ENCODE results near the gene MDC1. TPM values are rescaled to one million over a fixed set of nuclear protein-coding genes. Genes with fewer than 3 reads are reported as not detected.
"Not testable (repeated sequence)": the region's sequence is repeated elsewhere in the genome, so short reads cannot be mapped to it uniquely, and the experiment has no call there.

Gene MDC1, protein sequence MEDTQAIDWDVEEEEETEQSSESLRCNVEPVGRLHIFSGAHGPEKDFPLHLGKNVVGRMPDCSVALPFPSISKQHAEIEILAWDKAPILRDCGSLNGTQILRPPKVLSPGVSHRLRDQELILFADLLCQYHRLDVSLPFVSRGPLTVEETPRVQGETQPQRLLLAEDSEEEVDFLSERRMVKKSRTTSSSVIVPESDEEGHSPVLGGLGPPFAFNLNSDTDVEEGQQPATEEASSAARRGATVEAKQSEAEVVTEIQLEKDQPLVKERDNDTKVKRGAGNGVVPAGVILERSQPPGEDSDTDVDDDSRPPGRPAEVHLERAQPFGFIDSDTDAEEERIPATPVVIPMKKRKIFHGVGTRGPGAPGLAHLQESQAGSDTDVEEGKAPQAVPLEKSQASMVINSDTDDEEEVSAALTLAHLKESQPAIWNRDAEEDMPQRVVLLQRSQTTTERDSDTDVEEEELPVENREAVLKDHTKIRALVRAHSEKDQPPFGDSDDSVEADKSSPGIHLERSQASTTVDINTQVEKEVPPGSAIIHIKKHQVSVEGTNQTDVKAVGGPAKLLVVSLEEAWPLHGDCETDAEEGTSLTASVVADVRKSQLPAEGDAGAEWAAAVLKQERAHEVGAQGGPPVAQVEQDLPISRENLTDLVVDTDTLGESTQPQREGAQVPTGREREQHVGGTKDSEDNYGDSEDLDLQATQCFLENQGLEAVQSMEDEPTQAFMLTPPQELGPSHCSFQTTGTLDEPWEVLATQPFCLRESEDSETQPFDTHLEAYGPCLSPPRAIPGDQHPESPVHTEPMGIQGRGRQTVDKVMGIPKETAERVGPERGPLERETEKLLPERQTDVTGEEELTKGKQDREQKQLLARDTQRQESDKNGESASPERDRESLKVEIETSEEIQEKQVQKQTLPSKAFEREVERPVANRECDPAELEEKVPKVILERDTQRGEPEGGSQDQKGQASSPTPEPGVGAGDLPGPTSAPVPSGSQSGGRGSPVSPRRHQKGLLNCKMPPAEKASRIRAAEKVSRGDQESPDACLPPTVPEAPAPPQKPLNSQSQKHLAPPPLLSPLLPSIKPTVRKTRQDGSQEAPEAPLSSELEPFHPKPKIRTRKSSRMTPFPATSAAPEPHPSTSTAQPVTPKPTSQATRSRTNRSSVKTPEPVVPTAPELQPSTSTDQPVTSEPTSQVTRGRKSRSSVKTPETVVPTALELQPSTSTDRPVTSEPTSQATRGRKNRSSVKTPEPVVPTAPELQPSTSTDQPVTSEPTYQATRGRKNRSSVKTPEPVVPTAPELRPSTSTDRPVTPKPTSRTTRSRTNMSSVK (N-terminal part only)
- total RNA-seq, result 23.1 TPM
- long read RNA-seq, partial matches to known transcripts, result 11 of 13 reads
- long read RNA-seq, other reads (novel, unspliced or antisense), result 2 of 13 reads

DNA sequence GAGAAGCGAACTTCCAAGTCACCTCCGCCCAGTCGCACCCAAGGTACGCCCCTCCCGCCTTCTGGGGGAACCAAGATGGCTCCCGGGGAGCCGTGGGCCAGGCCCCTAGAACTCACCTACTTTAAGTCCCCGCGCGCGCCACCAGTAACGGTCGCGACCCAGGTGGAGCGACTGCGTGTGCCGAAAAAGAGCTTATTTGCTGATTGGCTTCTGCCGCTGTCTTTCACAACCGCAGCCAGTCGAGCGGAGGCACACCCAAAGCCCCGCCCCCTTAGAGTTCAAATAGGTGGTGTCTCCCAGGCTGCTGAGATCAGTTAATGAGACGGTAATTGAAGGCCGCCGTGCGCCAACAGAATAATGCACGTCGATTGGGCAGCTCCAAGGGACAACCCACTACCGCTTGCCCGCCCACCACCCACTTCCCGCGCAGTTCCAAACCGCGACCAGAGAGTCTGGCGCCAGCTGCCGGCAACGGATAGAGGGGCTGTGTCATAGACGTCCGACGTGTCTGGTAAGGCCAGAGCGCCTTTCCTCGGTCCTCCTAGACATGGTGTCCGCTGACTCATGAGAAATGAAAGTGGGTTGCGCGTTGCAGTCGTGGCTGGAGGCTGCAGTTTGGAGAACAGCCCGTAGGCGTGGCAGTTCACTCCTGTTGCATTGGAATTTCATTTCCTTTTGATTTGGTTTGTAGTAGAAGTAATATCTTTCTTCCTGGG, at the start of gene MDC1:
Gene MDC1, minus strand, starts transcription at position 153 of the 716 bp plus-strand sequence. CDS start 2,106 bp downstream, outside the sequence.
- peak; percentile 100 for DNase-seq (ENCODE audit: low spot score)
- intact Hi-C loops (cut with DNase I), result loop anchor here (1.0 kb wide), 3 partner anchors 30 to 100 kb away; partner anchors contain the start of genes MRPS18B and PPP1R10

DNA sequence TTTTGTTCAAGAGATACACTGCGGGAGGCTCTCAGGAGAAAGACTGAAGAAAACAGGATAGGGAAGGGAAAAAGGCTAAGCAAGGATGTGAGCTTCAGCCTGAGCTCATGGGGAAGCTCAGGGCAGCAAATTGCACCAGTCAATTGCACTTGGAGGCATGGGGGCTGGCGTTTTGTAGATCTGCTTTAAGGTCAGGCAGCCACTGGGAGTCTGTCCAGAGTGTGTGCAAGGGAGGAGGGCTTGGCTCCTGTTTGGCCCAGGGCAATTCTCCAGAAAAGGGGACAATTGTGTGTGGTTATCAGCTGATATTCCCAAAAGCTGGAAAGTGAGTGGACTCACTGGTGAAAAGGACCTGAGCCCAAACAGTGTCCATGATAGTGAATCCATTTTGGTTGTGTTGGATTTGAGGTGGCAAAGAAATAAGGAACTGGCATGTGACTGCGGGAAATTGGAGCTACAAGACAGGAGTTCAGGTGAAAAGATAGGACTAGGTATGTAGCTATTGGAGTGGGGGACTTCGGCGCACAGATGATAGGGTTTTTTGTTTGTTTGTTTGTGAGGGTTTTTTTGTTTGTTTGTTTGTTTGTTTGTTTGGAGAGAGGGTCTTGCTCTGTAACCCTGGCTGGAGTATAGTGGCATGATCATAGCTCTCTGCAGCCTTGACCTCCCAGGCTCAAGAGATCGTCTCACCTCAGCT, 49.5 kb upstream of the MDC1 start:
- DNase-seq (ENCODE audit: low spot score), result no peak
- intact Hi-C loops (cut with DNase I), result no loop called here

DNA sequence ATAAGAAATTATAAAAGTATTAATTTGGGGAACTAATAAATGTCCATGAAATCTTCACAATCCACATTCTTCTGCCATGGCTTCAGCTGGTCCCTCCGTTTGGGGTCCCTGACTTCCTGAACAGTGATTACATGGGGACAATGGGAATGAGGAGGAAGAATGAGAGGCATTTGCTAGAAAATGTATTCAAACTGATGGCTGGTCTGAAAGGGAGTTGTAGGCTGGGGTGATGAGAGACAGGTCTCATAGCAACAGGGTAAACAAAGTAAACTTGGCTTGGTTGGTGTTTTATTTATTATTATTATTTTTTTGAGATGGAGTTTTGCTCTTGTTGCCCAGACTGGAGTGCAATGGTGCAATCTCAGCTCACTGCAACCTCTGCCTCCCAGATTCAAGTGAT, 48.4 kb upstream of the MDC1 start:
- intact Hi-C loops (cut with DNase I); DNase-seq (ENCODE audit: low spot score): not testable (repeated sequence)

DNA sequence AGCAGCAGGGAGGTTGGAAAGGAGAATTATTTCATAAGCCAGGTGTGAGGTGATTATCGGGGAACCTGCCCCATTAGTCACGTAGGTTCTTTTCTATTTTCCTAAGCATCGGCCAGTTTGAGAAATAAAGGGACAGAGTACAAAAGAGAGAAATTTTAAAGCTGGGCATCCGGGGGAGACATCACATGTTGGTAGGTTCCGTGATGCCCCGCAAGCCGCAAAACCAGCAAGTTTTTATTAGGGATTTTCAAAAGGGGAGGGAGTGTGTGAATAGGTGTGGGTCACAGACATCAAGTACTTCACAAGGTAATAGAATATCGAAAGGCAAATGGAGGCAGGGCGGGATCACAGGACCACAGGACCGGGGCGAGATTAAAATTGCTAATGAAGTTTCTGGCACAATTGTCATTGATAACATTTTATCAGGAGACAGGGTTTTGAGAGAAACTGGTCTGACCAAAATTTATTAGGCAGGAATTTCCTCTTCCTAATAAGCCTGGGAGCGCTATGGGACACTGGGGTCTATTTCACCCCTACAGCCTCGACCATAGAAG, 47.5 kb upstream of the MDC1 start:
- intact Hi-C loops (cut with DNase I); DNase-seq (ENCODE audit: low spot score): not testable (repeated sequence)

DNA sequence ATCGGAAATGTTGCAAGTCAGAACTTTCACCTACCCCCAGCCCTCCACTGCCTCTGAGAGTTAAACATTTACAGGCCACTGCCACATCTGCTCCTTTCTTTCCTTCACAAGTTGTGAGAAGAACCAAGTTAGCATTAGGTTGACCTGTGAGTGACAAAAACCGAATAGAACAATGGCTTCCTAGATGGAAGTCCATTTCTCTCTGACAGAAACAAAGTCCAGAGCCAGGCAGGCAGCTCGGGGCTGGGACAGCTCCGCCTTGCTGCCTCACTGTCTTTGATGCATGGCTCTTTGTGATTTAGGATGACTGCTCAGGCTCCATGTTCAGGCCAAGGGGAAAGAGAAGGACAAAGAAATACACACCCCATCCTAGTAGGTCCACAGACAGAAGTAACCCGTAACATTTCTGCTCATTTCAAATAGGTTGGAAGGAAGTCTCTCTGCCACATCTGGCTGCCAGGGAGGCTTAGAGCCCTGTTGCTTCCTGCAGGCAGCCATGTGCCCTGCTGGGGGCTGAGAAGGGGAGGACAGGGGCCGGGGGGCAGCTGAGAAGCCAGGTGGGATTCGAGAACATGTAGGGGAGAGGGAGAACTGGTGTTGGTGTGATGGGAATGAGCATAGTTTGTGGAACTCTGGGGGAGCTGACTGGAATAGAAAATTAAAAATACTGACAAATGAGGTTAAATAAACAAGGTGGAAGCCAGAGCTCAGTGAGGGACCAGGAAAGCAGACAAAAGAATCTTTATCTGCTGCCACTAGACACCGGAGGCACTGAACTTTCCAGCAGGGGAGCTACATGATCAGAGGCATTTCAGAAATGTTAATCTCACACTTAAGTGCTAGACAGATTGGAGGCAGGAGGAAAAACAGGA, 46.8 kb upstream of the MDC1 start:
- no peak for DNase-seq (ENCODE audit: low spot score)
- intact Hi-C loops (cut with DNase I), result no loop called here

DNA sequence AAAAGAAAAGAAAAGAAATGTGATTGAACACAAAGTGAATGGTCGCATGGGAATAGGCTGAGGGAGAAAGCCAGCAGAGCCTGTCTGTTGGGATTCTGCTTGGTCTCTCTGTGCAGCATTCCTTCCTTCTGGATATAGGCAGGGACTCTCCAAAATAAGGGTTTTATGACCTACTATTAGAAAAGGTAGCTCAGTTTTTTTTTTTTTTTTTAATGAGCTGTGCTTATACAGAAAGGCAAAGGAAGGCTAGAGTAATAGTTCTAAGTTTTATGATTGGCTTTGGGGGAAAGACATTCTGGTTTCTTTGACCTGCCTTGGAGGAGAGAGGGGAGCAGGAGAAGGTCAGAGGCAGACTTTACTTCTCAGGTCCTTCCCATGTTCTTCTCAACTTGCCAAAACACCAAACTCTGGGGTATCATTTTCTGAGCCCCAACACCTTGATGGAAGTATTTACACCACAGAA, 46.1 kb upstream of the MDC1 start:
- intact Hi-C loops (cut with DNase I), result no loop called here

DNA sequence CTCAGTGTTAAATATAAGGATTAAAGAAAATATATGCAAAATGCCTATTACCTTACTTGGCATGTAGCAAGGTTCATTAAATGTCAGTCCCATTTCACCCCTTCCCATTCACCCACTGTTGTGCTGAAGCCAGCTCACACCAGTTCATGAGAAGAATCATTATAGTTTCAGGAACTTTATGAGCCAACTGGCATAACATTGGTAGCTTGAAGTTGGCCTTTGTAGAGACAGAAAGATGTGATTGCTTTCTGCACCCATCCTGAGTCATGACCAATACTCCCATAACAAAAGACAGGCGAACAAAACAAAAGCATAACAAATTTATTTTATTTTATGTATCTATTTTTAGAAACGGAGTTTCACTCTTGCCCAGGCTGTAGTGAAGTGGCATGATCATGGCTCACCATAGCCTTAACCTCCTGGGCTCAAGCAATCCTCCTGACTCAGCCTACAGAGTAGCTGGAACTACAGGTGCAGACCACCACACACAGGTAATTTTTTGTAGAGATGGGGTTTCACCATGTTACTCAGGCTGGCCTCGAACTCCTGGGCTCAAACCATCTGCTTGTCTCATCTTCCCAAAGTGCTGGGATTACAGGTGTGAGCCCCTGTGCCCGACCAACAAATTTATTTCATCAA, 44.8 kb upstream of the MDC1 start:
- intact Hi-C loops (cut with DNase I), result no loop called here
- DNase-seq (ENCODE audit: low spot score), result no peak

More for the DNA sequence above, 46.1 kb upstream of the MDC1 start:
- no peak for DNase-seq (ENCODE audit: low spot score)

DNA sequence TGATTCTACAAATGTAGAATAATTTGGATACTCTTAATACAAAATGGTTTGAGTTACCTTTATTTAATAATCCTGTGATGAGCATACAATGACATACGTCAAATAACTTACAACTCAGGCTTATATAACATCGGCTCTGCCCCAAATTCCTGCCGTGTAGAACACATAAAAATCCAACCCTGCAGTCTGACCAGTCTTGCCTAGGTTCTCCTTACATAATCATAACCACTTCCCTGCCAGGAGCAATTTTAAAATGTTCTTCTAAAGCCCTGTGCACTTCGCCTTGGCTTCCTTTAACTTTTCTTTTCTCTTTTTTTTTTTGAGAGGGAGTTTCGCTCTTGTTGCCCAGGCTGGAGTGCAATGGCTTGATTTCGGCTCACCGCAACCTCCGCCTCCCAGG, 43.5 kb upstream of the MDC1 start:
- no peak for DNase-seq (ENCODE audit: low spot score)
- intact Hi-C loops (cut with DNase I), result no loop called here

DNA sequence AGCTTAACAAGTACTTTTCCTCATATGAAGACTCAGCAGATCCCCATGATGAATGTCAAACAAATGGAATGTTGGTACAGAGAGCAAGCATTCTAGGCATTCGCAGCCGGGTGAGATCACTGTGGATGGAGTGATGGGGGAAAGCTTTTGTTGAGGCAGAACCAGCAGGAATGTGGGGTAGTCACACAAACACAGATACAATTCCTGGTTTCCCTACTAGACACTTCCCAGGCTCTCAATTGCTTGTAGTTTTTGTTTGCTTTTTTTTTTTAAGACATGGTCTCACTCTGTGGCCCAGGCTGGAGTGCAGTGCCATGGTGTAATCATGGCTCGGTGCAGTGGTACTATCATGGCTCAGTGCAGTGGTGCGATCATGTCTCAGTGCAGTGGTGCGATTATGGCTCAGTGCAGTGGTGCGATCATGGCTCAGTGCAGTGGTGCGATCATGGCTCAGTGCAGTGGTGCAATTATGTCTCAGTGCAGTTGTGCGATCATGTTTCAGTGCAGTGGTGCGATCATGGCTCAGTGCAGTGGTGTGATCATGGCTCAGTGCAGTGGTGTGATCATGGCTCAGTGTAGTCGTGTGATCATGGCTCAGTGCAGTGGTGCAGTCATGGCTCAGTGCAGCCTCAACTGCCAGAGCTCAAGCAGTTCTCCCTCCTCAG, 42.6 kb upstream of the MDC1 start:
- DNase-seq (ENCODE audit: low spot score), result no peak
- intact Hi-C loops (cut with DNase I), result no loop called here

DNA sequence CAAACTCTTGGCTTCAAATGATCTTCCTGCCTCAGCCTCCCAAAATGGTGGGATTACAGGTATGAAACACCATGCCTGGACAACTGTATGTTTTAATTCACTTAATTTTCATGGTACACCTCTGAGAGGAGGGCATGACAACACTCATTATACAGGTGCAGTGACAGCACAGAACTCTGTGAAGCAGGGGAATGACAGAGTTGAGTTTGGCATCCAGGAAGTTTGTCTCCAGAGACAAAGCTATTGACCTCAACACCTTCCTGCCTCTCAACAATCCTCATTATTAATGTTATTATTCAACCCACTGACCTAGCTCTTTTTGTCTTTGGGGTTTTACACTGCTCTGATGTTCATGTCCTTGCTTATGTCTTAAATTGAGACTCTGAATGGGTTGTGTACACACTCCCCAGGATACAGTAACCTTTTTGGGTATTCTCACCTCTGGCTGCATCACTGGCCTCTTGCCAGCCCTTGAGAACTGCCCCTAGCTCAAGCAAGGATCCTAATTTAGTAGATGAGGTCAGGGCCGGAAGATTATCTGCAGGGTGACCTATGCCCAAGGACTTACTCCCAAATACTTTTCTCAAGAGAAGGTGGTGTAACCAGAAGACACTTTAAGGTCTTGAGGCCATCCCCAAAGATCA, 40.3 kb upstream of the MDC1 start:
- DNase-seq (ENCODE audit: low spot score), result no peak
- intact Hi-C loops (cut with DNase I), result no loop called here

DNA sequence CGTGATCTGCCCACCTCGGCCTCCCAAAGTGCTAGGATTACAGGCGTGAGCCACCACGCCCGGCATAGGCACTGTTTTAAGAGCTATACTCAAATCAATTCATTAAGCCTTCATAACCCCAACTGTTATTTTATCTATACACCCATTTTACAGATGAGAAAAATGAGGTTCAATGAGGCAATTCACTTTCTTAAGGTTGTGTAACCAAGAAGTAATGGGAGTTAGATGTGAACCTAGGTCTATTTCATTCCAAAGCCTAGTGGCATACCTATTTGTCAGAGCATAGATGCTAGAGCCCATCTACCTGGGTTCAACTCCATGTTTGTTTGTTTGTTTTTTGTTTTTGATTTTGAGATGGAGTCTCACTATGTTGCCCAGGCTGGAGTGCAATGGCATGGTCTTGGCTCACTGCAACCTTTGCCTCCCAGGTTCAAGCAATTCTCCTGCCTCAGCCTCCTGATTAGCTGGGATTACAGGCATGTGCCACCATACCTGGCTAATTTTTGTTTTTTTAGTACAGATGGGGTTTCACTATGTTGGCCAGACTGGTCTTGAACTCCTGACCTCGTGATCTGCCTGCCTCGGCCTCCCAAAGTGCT, 39.4 kb upstream of the MDC1 start:
- DNase-seq (ENCODE audit: low spot score); intact Hi-C loops (cut with DNase I): not testable (repeated sequence)

DNA sequence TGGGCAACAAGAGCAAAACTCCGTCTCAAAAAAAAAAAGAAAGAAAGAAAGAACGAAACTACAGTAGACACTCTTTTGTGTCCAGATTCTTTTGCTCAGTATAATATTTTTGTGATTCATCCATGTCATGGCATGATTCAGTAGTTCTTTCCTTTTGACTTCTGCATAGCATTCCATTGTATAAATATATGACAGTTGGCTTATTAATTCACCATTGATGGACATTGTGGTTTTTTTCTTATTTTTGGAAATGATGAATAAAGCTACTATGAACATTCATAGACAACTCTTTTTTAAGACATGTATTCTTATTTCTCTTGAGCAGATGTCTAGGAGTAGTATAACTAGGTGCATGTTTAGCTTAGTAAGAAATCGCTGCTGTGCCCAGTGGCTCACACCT, 37.5 kb upstream of the MDC1 start:
- intact Hi-C loops (cut with DNase I), result no loop called here

DNA sequence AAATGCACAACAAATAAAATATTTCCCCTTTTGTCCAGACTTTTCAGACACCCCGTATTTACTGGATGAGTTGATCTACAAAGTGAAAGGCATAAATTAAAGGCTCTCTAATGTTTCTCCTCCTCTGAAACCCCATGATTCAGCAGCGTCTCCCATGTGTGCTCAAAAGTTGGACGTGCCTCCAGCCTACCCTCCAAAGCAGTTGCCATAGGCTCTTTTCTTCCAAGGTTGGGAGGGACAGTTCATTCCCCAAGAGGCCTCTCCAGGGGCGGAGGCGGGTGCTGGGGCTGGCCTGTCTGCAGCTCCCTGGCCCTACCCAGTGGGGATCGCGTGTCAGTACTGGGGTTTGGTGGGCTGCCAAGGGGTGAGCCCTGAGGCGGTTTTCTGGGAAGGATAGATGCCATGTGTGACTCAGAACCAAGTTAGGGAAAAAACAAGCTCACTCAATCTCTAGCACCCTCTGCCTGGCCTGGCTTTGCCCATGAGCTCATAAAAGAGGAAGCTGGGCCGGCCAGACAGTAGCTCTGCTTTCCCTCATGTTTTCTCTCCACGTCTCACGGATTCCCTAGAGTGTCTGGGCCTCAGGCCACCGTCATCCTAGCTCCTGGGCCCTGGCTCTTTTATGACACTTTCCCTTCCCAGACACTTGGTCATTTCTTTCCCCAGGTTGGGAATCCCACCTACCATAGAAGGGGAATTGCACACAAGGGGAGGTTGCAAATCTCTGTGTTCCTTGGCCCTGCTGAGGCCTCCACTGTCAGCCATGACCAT, 35.3 kb upstream of the MDC1 start:
- DNase-seq (ENCODE audit: low spot score), result peak; percentile 95
- intact Hi-C loops (cut with DNase I), result loop anchor here (2.0 kb wide), 1 partner anchor 28 kb away; no protein-coding TSS in a partner anchor

More for the DNA sequence above, 37.5 kb upstream of the MDC1 start:
- DNase-seq (ENCODE audit: low spot score), result no peak

DNA sequence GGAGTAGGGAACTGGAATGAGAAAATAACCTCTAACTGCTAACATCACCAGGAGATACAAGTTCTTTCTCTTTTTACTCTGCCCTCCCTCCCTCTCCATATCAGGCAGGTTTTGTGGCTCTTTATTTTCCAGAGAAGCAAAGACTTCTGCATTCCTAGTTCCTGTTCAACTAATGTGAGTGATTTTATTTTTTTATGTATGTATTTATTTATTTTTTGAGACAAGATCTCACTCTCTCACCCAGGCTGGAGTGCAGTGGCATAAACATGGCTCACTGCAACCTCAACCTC, 33.2 kb upstream of the MDC1 start:
- DNase-seq (ENCODE audit: low spot score), result no peak
- intact Hi-C loops (cut with DNase I), result no loop called here

All from cardiac septum (tissue), 1 donor.